Renal cortex interstitium (tissue), 15 donors: Measurements from ENCODE around the gene TAF5L. TPM values are rescaled to one million over a fixed set of nuclear protein-coding genes. Genes with fewer than 3 reads are reported as not detected.

ENCODE experiments used
- DNase-seq, 11 donors: peaks; one replicate each; pipeline ENCODE4 v3.0.0-alpha.2; 2013; ENCODE audit warnings: low read depth in 9 of 11, low spot score in 4 of 11; ENCODE audit errors: extremely low read depth in 1 of 11
- long read RNA-seq, 16 experiments: transcript quantifications; one replicate each; lab custom pipeline, GENCODE V29; 2026
- polyA plus RNA-seq, 3 donors: library from polyadenylated mRNA; unstranded; fragments of 120-200 nt; gene quantifications; one replicate each; pipeline ENCODE4 v1.2.1, GENCODE V29; 2013; ENCODE audit not compliant: insufficient read length in 3 of 3

The TAF5L gene
- polyA plus RNA-seq: 10 to 100 TPM; 16.8 to 19.4 (median 19.0) TPM
- long read RNA-seq, donor 1, full-length matches to known transcripts: 6 of 12 reads
- long read RNA-seq, donor 1, partial matches to known transcripts: 6 of 12 reads
- long read RNA-seq, donor 1, other reads (novel, unspliced or antisense): 0 of 12 reads
- long read RNA-seq, donor 2, full-length matches to known transcripts: 1 of 6 reads
- long read RNA-seq, donor 2, partial matches to known transcripts: 5 of 6 reads
- long read RNA-seq, donor 2, other reads (novel, unspliced or antisense): 0 of 6 reads
- long read RNA-seq, donor 3, full-length matches to known transcripts: 3 of 3 reads
- long read RNA-seq, donor 3, partial matches to known transcripts: 0 of 3 reads
- long read RNA-seq, donor 3, other reads (novel, unspliced or antisense): 0 of 3 reads
- long read RNA-seq, donor 4, full-length matches to known transcripts: 9 of 9 reads
- long read RNA-seq, donor 4, partial matches to known transcripts: 0 of 9 reads
- long read RNA-seq, donor 4, other reads (novel, unspliced or antisense): 0 of 9 reads
- long read RNA-seq, donor 5: 0 reads
- long read RNA-seq, donor 6, partial matches to known transcripts: 0 of 1 reads
- long read RNA-seq, donor 6, other reads (novel, unspliced or antisense): 0 of 1 reads
- long read RNA-seq, donor 7, full-length matches to known transcripts: 5 of 12 reads
- long read RNA-seq, donor 7, partial matches to known transcripts: 7 of 12 reads
- long read RNA-seq, donor 7, other reads (novel, unspliced or antisense): 0 of 12 reads
- long read RNA-seq, donor 8, full-length matches to known transcripts: 6 of 18 reads
- long read RNA-seq, donor 8, partial matches to known transcripts: 12 of 18 reads
- long read RNA-seq, donor 8, other reads (novel, unspliced or antisense): 0 of 18 reads
- long read RNA-seq, donor 9, full-length matches to known transcripts: 3 of 3 reads
- long read RNA-seq, donor 9, partial matches to known transcripts: 0 of 3 reads
- long read RNA-seq, donor 9, other reads (novel, unspliced or antisense): 0 of 3 reads
- long read RNA-seq, donor 10, full-length matches to known transcripts: 6 of 11 reads
- long read RNA-seq, donor 10, partial matches to known transcripts: 5 of 11 reads
- long read RNA-seq, donor 10, other reads (novel, unspliced or antisense): 0 of 11 reads
- long read RNA-seq, donor 11, full-length matches to known transcripts: 2 of 2 reads
- long read RNA-seq, donor 11, partial matches to known transcripts: 0 of 2 reads
- long read RNA-seq, donor 11, other reads (novel, unspliced or antisense): 0 of 2 reads
- long read RNA-seq, donor 12, partial matches to known transcripts: 0 of 1 reads
- long read RNA-seq, donor 12, other reads (novel, unspliced or antisense): 0 of 1 reads
- long read RNA-seq, donor 13, full-length matches to known transcripts: 7 of 7 reads
- long read RNA-seq, donor 13, partial matches to known transcripts: 0 of 7 reads
- long read RNA-seq, donor 13, other reads (novel, unspliced or antisense): 0 of 7 reads
- long read RNA-seq, donor 14, partial matches to known transcripts: 0 of 5 reads
- long read RNA-seq, donor 14, other reads (novel, unspliced or antisense): 0 of 5 reads
- long read RNA-seq, donor 15, full-length matches to known transcripts: 5 of 5 reads
- long read RNA-seq, donor 15, partial matches to known transcripts: 0 of 5 reads
- long read RNA-seq, donor 15, other reads (novel, unspliced or antisense): 0 of 5 reads
- long read RNA-seq, donor 16, full-length matches to known transcripts: 9 of 14 reads
- long read RNA-seq, donor 16, partial matches to known transcripts: 5 of 14 reads
- long read RNA-seq, donor 16, other reads (novel, unspliced or antisense): 0 of 14 reads

GRCh38 chr1:229625915-229626831 is at the start of gene TAF5L, which contains the start of gene URB2:
Gene TAF5L, minus strand, starts transcription at chr1:229626122. Its CDS starts 11,640 bp downstream, at chr1:229614482.
Gene URB2, plus strand, starts transcription at chr1:229626247. Its CDS starts 1,387 bp downstream, at chr1:229627634.
- DNase-seq: peak; percentile 55 to 87 (median 84)

DNA sequence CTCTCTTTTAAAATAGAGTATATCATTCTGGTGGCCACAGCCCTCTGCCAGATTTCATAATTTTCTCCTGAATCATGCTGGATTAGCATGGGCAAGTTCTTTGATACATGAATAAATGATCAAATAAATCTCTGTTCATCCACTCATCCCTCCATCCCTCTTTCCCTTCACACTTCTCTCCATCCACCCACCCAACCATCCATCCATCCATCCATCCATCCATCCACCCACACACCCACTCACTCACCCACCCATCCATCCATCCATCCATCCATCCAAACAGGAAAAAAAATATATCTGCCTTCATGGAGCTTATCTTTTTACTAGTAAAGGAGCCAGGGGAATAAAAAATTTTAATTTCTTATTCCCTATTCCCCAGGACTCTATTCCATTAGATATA is 49.5 kb upstream of the TAF5L start:
- DNase-seq: no peak

- no peak for DNase-seq
Measured at GRCh38 chr1:229674042-229674441, 48.1 kb upstream of the TAF5L start.

- DNase-seq: no peak
Measured at GRCh38 chr1:229672246-229672645, 46.3 kb upstream of the TAF5L start.

GRCh38 chr1:229671310-229671709 is 45.4 kb upstream of the TAF5L start:
- no peak for DNase-seq

GRCh38 chr1:229669333-229669732 is 43.4 kb upstream of the TAF5L start:
- DNase-seq: no peak

- DNase-seq: no peak
Measured at GRCh38 chr1:229666585-229666984, 40.7 kb upstream of the TAF5L start.

- DNase-seq: no peak
Measured at GRCh38 chr1:229665912-229666558, 40.1 kb upstream of the TAF5L start.

GRCh38 chr1:229664133-229664689 is 38.3 kb upstream of the TAF5L start:
- DNase-seq: no peak

DNA sequence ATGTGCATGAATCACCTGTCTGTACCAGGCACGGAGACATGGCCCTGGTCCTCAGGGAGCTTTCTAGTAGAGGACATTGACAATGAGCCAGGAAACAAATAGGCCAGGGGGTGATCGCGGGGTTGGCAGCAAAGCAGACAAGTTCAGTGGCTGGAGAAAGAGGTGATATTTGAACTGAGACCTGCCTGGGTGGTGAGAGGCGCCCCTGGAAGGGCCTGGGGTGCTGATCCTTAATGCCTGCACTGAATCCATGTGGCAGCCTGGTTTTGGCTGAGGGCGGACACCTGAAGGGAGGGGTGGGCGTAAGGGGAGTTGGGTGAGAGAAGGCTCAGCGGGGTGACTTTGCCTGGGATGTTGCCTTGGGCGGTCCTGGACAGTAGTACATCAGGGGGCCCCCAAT is 36.0 kb upstream of the TAF5L start:
- no peak for DNase-seq

- DNase-seq: peak; percentile 20 to 64 (median 49)
Measured at GRCh38 chr1:229661022-229661877, 35.3 kb upstream of the TAF5L start.

GRCh38 chr1:229657993-229658755 is 32.3 kb upstream of the TAF5L start:
- DNase-seq: no peak

- DNase-seq: no peak
Measured at GRCh38 chr1:229655781-229656180, 29.9 kb upstream of the TAF5L start.

GRCh38 chr1:229653420-229653819 is 27.5 kb upstream of the TAF5L start:
- DNase-seq: no peak

GRCh38 chr1:229651546-229651945 is 25.6 kb upstream of the TAF5L start:
- DNase-seq: no peak
